Hippocampal formation (tissue), 2 donors: ENCODE results near the gene HEATR9.

Experiments used
- DNase-seq, 2 donors: peaks; one replicate each; lab custom pipeline; 2025; lab: John Stamatoyannopoulos, UW

Gene HEATR9

GRCh38 chr17:35894206-35894605, 25.5 kb upstream of the HEATR9 start:
- no peak for DNase-seq

- DNase-seq, result no peak
These were observed 25.1 kb upstream of the HEATR9 start for GRCh38 chr17:35893751-35894150.

GRCh38 chr17:35892091-35893035, 23.7 kb upstream of the HEATR9 start:
- no peak for DNase-seq

- DNase-seq, result no peak
These were observed 22.6 kb upstream of the HEATR9 start for GRCh38 chr17:35891269-35891668.

- DNase-seq, result no peak
These were observed 22.1 kb upstream of the HEATR9 start for GRCh38 chr17:35890774-35891155.

GRCh38 chr17:35889818-35890773, 21.4 kb upstream of the HEATR9 start:
- DNase-seq, result no peak

- no peak for DNase-seq
These were observed 20.6 kb upstream of the HEATR9 start for GRCh38 chr17:35889241-35889640.

GRCh38 chr17:35879773-35880654, 11.3 kb upstream of the HEATR9 start, which contains the start of gene CCL5:
Gene CCL5 (minus strand): TSS chr17:35880360.
- DNase-seq, result no peak

- DNase-seq, result no peak
These were observed 9.7 kb upstream of the HEATR9 start for GRCh38 chr17:35878361-35878760.

- DNase-seq, result no peak
These were observed 8.8 kb upstream of the HEATR9 start for GRCh38 chr17:35877345-35878029.

- DNase-seq, result no peak
These were observed 7.8 kb upstream of the HEATR9 start for GRCh38 chr17:35876534-35876933.

GRCh38 chr17:35875800-35876139, 7.1 kb upstream of the HEATR9 start:
- no peak for DNase-seq

GRCh38 chr17:35875072-35875799, 6.5 kb upstream of the HEATR9 start:
- DNase-seq, result no peak

GRCh38 chr17:35872196-35872980, 3.7 kb upstream of the HEATR9 start:
- DNase-seq, result no peak

GRCh38 chr17:35870906-35871819, 2.5 kb upstream of the HEATR9 start:
- DNase-seq, result no peak

- no peak for DNase-seq
These were observed 1.1 kb downstream of the HEATR9 start for GRCh38 chr17:35867574-35867973.

- no peak for DNase-seq
These were observed 2.2 kb downstream of the HEATR9 start for GRCh38 chr17:35866341-35866950.
